H1 (cell line): Measurements from ENCODE around the gene HIBCH. TPM values are rescaled to one million over a fixed set of nuclear protein-coding genes. Genes with fewer than 3 reads are reported as not detected.

Source experiments
- BCL11A ChIP-seq, 2 experiments: IDR thresholded peaks; one replicate each; pipeline ENCODE4 v1.6.1; 2011; ENCODE audit warnings: low read depth in 2 of 2, low read length in 2 of 2, mild to moderate bottlenecking in 2 of 2
- E2F6 ChIP-seq: IDR thresholded peaks from 2 replicates; pipeline ENCODE4 v1.6.1; 2012; ENCODE audit warnings: inconsistent platforms
- JUND ChIP-seq: IDR thresholded peaks from 2 replicates; pipeline ENCODE4 v1.6.1; 2011; ENCODE audit warnings: mild to moderate bottlenecking, improper control_type of control experiment, low read length
- KDM4A ChIP-seq: IDR thresholded peaks from one replicate; pipeline ENCODE4 v1.7.1; 2012; ENCODE audit warnings: low read depth, mild to moderate bottlenecking, moderate library complexity, low read length, inconsistent platforms; ENCODE audit not compliant: severe bottlenecking
- RAD21 ChIP-seq, 2 experiments: IDR thresholded peaks in 1 of 2; conservative IDR thresholded peaks in 1 of 2; 2 replicates each; pipeline ENCODE4 v1.6.1; 2011; ENCODE audit warnings: low read depth in 2 of 2, low read length in 2 of 2, improper control_type of control experiment in 1 of 2, inconsistent platforms in 1 of 2, mild to moderate bottlenecking in 1 of 2, moderate library complexity in 1 of 2
- RNF2 ChIP-seq: fragments of 200-900, 300-1000 bp; sonication (generic); IDR thresholded peaks from 2 replicates; pipeline ENCODE4 v1.7.1; 2016; ENCODE audit warnings: borderline replicate concordance, low read depth, mild to moderate bottlenecking, antibody characterized with exemption, low read length; ENCODE audit not compliant: poor library complexity, severe bottlenecking; ENCODE audit errors: missing control alignments
- SP2 ChIP-seq: IDR thresholded peaks from 2 replicates; pipeline ENCODE4 v1.6.1; 2012; ENCODE audit warnings: mild to moderate bottlenecking, low read length, inconsistent platforms
- polyA plus RNA-seq, 7 experiments: library from polyadenylated mRNA; depleted of rRNA in 3 of 7; stranded (reverse) in 5 of 7; unstranded in 2 of 7; fragments of >200 nt in 5 of 7; fragments of 200-250 nt in 2 of 7; gene quantifications; 1 replicate in 5 of 7; 2 replicates in 1 of 7; 4 replicates in 1 of 7; pipeline versions ENCODE4 v1.2.1 to v1.2.3, GENCODE V29; 2011 to 2013; ENCODE audit warnings: missing spikeins in 2 of 7, mixed read lengths in 2 of 7
- total RNA-seq: library from RNA; stranded (reverse); fragmentation: NEBNext Ultra II Directional; extraction: Animal tissue kit (Norgen Biotek cat#: 25700); gene quantifications from 2 replicates; pipeline ENCODE4 v1.2.1, GENCODE V29; 2021

HIBCH gene
- total and polyA plus RNA-seq, 2 of the 8 experiments (the other 6 are each of a cell fraction or from before 2014, with no cell fraction given), result 7.5 to 31.8 TPM

GRCh38 chr2:190343536-190344275, 24.1 kb upstream of the HIBCH start, which contains the start of gene INPP1 (continued):
- peak; percentile 37 for TF ChIP-seq RNF2
- no peak for TF ChIP-seq BCL11A (IDR thresholded peaks at IDR 0.05; ENCODE audit: low read depth in 2 of 2, low read length in 2 of 2)
- peak; percentile 99 for TF ChIP-seq KDM4A
- no peak for TF ChIP-seq JUND
- peak; percentile 92 for TF ChIP-seq E2F6
- TF ChIP-seq RAD21 (IDR thresholded peaks at IDR 0.05 in 1 of 2, conservative IDR thresholded peaks at IDR 0.05 in 1 of 2; ENCODE audit: low read depth in 2 of 2, low read length in 2 of 2), result no peak
- no peak for TF ChIP-seq SP2
